ENCODE data around the gene TRAPPC5. TPM values are rescaled to one million over a fixed set of nuclear protein-coding genes. Genes with fewer than 3 reads are reported as not detected.
A peak's percentile ranks its signal among the peaks of the same experiment; 100 is the strongest.

Gene TRAPPC5
- total RNA-seq, 1 experiment from 2014 or later, result 77.4 TPM

- WGBS (ENCODE audit: extremely low coverage, insufficient read length, low lambda C conversion rate), result no CpG with 5 or more reads among the region's 16 CpGs
- Mint-ChIP-seq H3K4me1 (peaks cover 10 to 21% of the 10 kb centered on the region in 2 experiments), H3K36me3 (ENCODE audit: insufficient read depth in 1 of 3, low read depth in 3 of 3) (no peaks in the 10 kb centered on the region), H3K4me3 (peak overlapping the region in 1 of 2 experiments; percentile 83; a peak in 2 of 5 replicates), H3K27me3 (ENCODE audit: low read depth) (peaks cover 87% of the 10 kb centered on the region), H3K27ac (no peak overlapping the region), H3K9me3 (peaks cover 0 to 3% of the 10 kb centered on the region in 2 experiments; a peak in 2 of 5 replicates)
- no peaks in the 10 kb centered on the region for H3K79me1 ChIP-seq (ENCODE audit: insufficient read depth, low read depth, low read length, poor library complexity, severe bottlenecking)
- H2BK5ac ChIP-seq (ENCODE audit: insufficient read length, low read length), result no peak overlapping the region
- no peaks in the 10 kb centered on the region for H4K20me1 ChIP-seq (ENCODE audit: control insufficient read depth, insufficient read depth, insufficient read length)
- H3K27me3 ChIP-seq (ENCODE audit: insufficient read depth, low read length), result peaks cover 18% of the 10 kb centered on the region; the same call in 1 of the 2 replicates
- H3K23ac ChIP-seq (ENCODE audit: insufficient read length, low read depth, low read length), result no peak overlapping the region
- peaks cover 7% of the 10 kb centered on the region for H3K23me2 ChIP-seq (ENCODE audit: insufficient read length, low read depth, low read length, poor library complexity, severe bottlenecking)
- H3T11ph ChIP-seq (ENCODE audit: low read length), result no peak overlapping the region
- H4K91ac ChIP-seq (ENCODE audit: insufficient read length, low read depth, low read length), result no peak overlapping the region
- H3K27ac ChIP-seq (ENCODE audit: insufficient read length, low read depth, low read length), result no peak overlapping the region
- no peak overlapping the region for H3K14ac ChIP-seq (ENCODE audit: insufficient read depth, low read length)
- TF ChIP-seq CTCF (conservative IDR thresholded peaks at IDR 0.05), result no peak
- H3K79me2 ChIP-seq (ENCODE audit: insufficient read depth, low read length), result no peaks in the 10 kb centered on the region
- no peak overlapping the region for H2AK5ac ChIP-seq (ENCODE audit: insufficient read length, low read length)
- no peak overlapping the region for H3K9ac ChIP-seq (ENCODE audit: extremely low read depth, insufficient read length, low read length)
- H4K8ac ChIP-seq (replicated peaks; ENCODE audit: insufficient read length, low read depth, low read length), result no peak overlapping the region
- H4K5ac ChIP-seq (ENCODE audit: insufficient read length, low read depth, low read length), result no peak overlapping the region
- no peaks in the 10 kb centered on the region for H3K9me3 ChIP-seq (ENCODE audit: control insufficient read depth, low read depth, low read length)
- DNase-seq, result peak; percentile 54
- H2BK20ac ChIP-seq (ENCODE audit: low read depth, low read length, poor library complexity, severe bottlenecking), result no peak overlapping the region
- no peak overlapping the region for H2AFZ ChIP-seq (ENCODE audit: low read length)
- no peak overlapping the region for H2BK12ac ChIP-seq (ENCODE audit: insufficient read length, low read depth, low read length)
- no peaks in the 10 kb centered on the region for H3K4me1 ChIP-seq (ENCODE audit: insufficient read depth, low read length)
- no peak overlapping the region for H3K4ac ChIP-seq (ENCODE audit: low read depth, low read length)
- H3K56ac ChIP-seq (ENCODE audit: insufficient read length, low read depth, low read length), result no peak overlapping the region
- peak overlapping the region; percentile 65 for H3K4me2 ChIP-seq (ENCODE audit: insufficient read depth, insufficient read length, low read length)
- no peak overlapping the region for H2BK120ac ChIP-seq (ENCODE audit: low read depth, low read length, poor library complexity, severe bottlenecking)
- H3K18ac ChIP-seq (ENCODE audit: insufficient read length, low read depth, low read length), result no peak overlapping the region
- no peak overlapping the region for H2BK15ac ChIP-seq (ENCODE audit: low read depth, low read length)
These were observed 48.6 kb downstream of the TRAPPC5 start for GRCh38 chr19:7729211-7729610.

Measured in H9 (cell line).